HepG2 (cell line): ENCODE measurements around the gene BMPR1B. TPM values are rescaled to one million over a fixed set of nuclear protein-coding genes. Genes with fewer than 3 reads are reported as not detected.

Experiments used
- ATAC-seq: fragments of 200-7000 bp; cut with Tn5 transposase; 3 replicates; pipeline ENCODE4 v1.9.1; 2020; ENCODE audit warnings: mild to moderate bottlenecking, moderate library complexity
- BruUV-seq: library from RNA; stranded (reverse); fragments of 400-500 nt; replicated peaks from 2 replicates; lab custom pipeline; 2021; lab: Mats Ljungman, UMichigan
- CTCF ChIA-PET: fragments of 300-600 bp; formaldehyde crosslinking; extraction: SDS; loops from one replicate; lab custom pipeline; 2021; ENCODE audit warnings: low total read pairs, inconsistent platforms, low intra/inter-chr PET ratio; lab: Yijun Ruan, JAX
- POLR2A ChIA-PET: fragments of 350-600 bp; sonication (Branson Sonifier 250); formaldehyde crosslinking; loops from one replicate; lab custom pipeline; 2020; ENCODE audit warnings: antibody characterized with exemption, inconsistent platforms; lab: Yijun Ruan, JAX
- DNase-seq: peaks from one replicate; pipeline ENCODE4 v3.0.0-alpha.2; 2015; ENCODE audit warnings: low spot score
- FAIRE-seq: peaks from 3 replicates; lab custom pipeline; 2011; peaks lifted over from hg19 to GRCh38; lab: Jason Lieb, UNC
- H2AFZ ChIP-seq: one replicate; pipeline ENCODE4 v1.6.1; 2011; ENCODE audit warnings: low read length, inconsistent platforms
- H3K27ac ChIP-seq: fragments of 300-600 bp; 3 replicates; pipeline ENCODE4 v1.8.0; 2011; ENCODE audit warnings: mixed run types, mild to moderate bottlenecking, mixed read lengths, low read length, inconsistent platforms; ENCODE audit not compliant: insufficient read depth; ENCODE audit errors: extremely low read length
- H3K27me3 ChIP-seq, 2 experiments: fragments of 200-600 bp in 1 of 2; 2 replicates in 1 of 2; 3 replicates in 1 of 2; pipeline versions ENCODE4 v1.6.0 to v1.8.0; 2011; ENCODE audit warnings: low read length in 2 of 2, mild to moderate bottlenecking in 2 of 2, moderate library complexity in 2 of 2, inconsistent platforms in 1 of 2; ENCODE audit not compliant: insufficient read depth in 2 of 2, control insufficient read depth in 1 of 2
- H3K36me3 ChIP-seq, 2 experiments: fragments of 200-600 bp in 1 of 2; replicated peaks in 1 of 2; 2 replicates in 1 of 2; 3 replicates in 1 of 2; pipeline versions ENCODE4 v1.5.1 to v1.8.0; 2011; ENCODE audit warnings: low read length in 2 of 2, inconsistent platforms in 1 of 2; ENCODE audit not compliant: insufficient read depth in 2 of 2, control insufficient read depth in 1 of 2
- H3K4me1 ChIP-seq: 2 replicates; pipeline ENCODE4 v1.5.1; 2012; ENCODE audit warnings: low read length, inconsistent platforms; ENCODE audit not compliant: insufficient read depth
- H3K4me2 ChIP-seq: 2 replicates; pipeline ENCODE4 v1.6.0; 2011; ENCODE audit warnings: low read depth, low read length, inconsistent platforms
- H3K4me3 ChIP-seq, 3 experiments: fragments of 200-600 bp in 1 of 3; sonication (generic), shearing (Covaris generic) in 1 of 3; replicated peaks in 1 of 3; 2 replicates each; pipeline ENCODE4 v1.5.1; 2011 to 2016; ENCODE audit warnings: low read length in 3 of 3, inconsistent platforms in 2 of 3, low read depth in 2 of 3, mild to moderate bottlenecking in 2 of 3, control low read depth in 1 of 3, mixed read lengths in 1 of 3; ENCODE audit not compliant: insufficient read depth in 1 of 3
- H3K79me2 ChIP-seq: one replicate; pipeline ENCODE4 v1.6.1; 2011; ENCODE audit warnings: low read length, inconsistent platforms; ENCODE audit not compliant: insufficient read depth
- H3K9ac ChIP-seq: 2 replicates; pipeline ENCODE4 v1.6.0; 2011; ENCODE audit warnings: mild to moderate bottlenecking, low read depth, low read length, inconsistent platforms; ENCODE audit not compliant: insufficient read depth
- H3K9me3 ChIP-seq: 2 replicates; pipeline ENCODE4 v1.5.1; 2012; ENCODE audit warnings: mild to moderate bottlenecking, low read length
- H4K20me1 ChIP-seq: 2 replicates; pipeline ENCODE4 v1.6.0; 2011; ENCODE audit warnings: inconsistent platforms, mild to moderate bottlenecking, low read length, moderate library complexity; ENCODE audit not compliant: insufficient read depth
- AHR ChIP-seq: IDR thresholded peaks from 2 replicates; pipeline ENCODE4 v1.6.1; 2018; ENCODE audit warnings: missing genetic modification reagents, missing compliant biosample characterization
- GPN1 ChIP-seq: sonication (generic); formaldehyde crosslinking; IDR thresholded peaks from 2 replicates; pipeline ENCODE4 v1.5.1; 2020; ENCODE audit warnings: missing genetic modification reagents, borderline replicate concordance
- HNF1B ChIP-seq: sonication (generic); formaldehyde crosslinking; IDR thresholded peaks from 2 replicates; pipeline ENCODE4 v1.5.1; 2020; ENCODE audit warnings: mild to moderate bottlenecking, moderate library complexity, missing genetic modification reagents
- HNRNPH1 ChIP-seq: fragments of 200-400 bp; formaldehyde crosslinking; optimal IDR thresholded peaks from 2 replicates; pipeline ENCODE3; 2017; ENCODE audit warnings: mild to moderate bottlenecking, low read depth, low read length
- HNRNPUL1 ChIP-seq: fragments of 200-400 bp; formaldehyde crosslinking; IDR thresholded peaks from 2 replicates; pipeline ENCODE4 v1.6.1; 2017; ENCODE audit warnings: low read depth, mild to moderate bottlenecking, low read length, moderate library complexity
- HOXA9 ChIP-seq: sonication (generic); formaldehyde crosslinking; IDR thresholded peaks from 2 replicates; pipeline ENCODE4 v1.8.1; 2022; ENCODE audit warnings: missing genetic modification reagents, mild to moderate bottlenecking, moderate library complexity, borderline replicate concordance
- IRF2 ChIP-seq: IDR thresholded peaks from 2 replicates; pipeline ENCODE4 v1.6.1; 2018; ENCODE audit warnings: missing genetic modification reagents, missing compliant biosample characterization
- NR2F6 ChIP-seq, 2 experiments: IDR thresholded peaks; 2 replicates each; pipeline ENCODE4 v1.6.1; 2016; ENCODE audit warnings: antibody characterized with exemption in 1 of 2, mild to moderate bottlenecking in 1 of 2
- PCBP1 ChIP-seq: fragments of 200-400 bp; formaldehyde crosslinking; IDR thresholded peaks from 2 replicates; pipeline ENCODE4 v1.6.1; 2017; ENCODE audit warnings: mild to moderate bottlenecking, low read depth, low read length, borderline replicate concordance
- SNAI1 ChIP-seq: sonication (generic); formaldehyde crosslinking; IDR thresholded peaks from 2 replicates; pipeline ENCODE4 v1.5.0; 2020; ENCODE audit warnings: mild to moderate bottlenecking, missing genetic modification reagents, borderline replicate concordance
- TRIM24 ChIP-seq: sonication (generic); formaldehyde crosslinking; IDR thresholded peaks from 2 replicates; pipeline ENCODE4 v1.8.0; 2022; ENCODE audit warnings: mild to moderate bottlenecking, missing genetic modification reagents
- ZNF10 ChIP-seq: sonication (generic); formaldehyde crosslinking; IDR thresholded peaks from 2 replicates; pipeline ENCODE4 v1.4.0; 2020; ENCODE audit warnings: mild to moderate bottlenecking, low read depth, missing genetic modification reagents, borderline replicate concordance
- ZNF556 ChIP-seq: sonication (generic); formaldehyde crosslinking; IDR thresholded peaks from 2 replicates; pipeline ENCODE4 v1.4.0; 2020; ENCODE audit warnings: mild to moderate bottlenecking, missing genetic modification reagents, borderline replicate concordance
- ZNF782 ChIP-seq: sonication (generic); formaldehyde crosslinking; IDR thresholded peaks from 2 replicates; pipeline ENCODE4 v1.4.0; 2020; ENCODE audit warnings: missing genetic modification reagents, mild to moderate bottlenecking, borderline replicate concordance
- WGBS: methylation state at CpG from one replicate; pipeline ENCODE4 v1.1.6; 2017; ENCODE audit warnings: low lambda C conversion rate; 5-methylcytosine and 5-hydroxymethylcytosine counted together
- in situ Hi-C: cut with HindIII; loops from 2 replicates; pipeline ENCODE4 v1.10.0; 2017; ENCODE audit warnings: low pct_unique_long_range_greater_than_20kb; ENCODE audit not compliant: extremely low pct_ligation_motif_present
- intact Hi-C: fragments of 100-400 bp; cut with micrococcal nuclease; formaldehyde crosslinking; loops from one replicate; pipeline ENCODE4 v1.10.0; 2022; ENCODE audit not compliant: unreplicated experiment
- polyA plus RNA-seq, 8 experiments: library from polyadenylated mRNA; depleted of rRNA in 3 of 8; stranded (reverse) in 7 of 8; unstranded in 1 of 8; fragments of >200 nt; fragmentation: Illumina TruSeq in 4 of 8; extraction: Trizol in 4 of 8; gene quantifications; 2 replicates each; pipeline versions ENCODE4 v1.2.1 to v1.2.3, GENCODE V29; 2011 to 2016; ENCODE audit warnings: low read depth in 4 of 8, missing spikeins in 1 of 8, mixed read lengths in 1 of 8; ENCODE audit not compliant: insufficient read depth in 1 of 8
- total RNA-seq, 5 experiments: library from RNA; depleted of rRNA; stranded (reverse); fragments of >200 nt; fragmentation: Illumina TruSeq; extraction: Trizol; gene quantifications; 2 replicates each; pipeline ENCODE4 v1.2.3, GENCODE V29; 2016; ENCODE audit warnings: low read depth in 1 of 5
- TF ChIP-seq, protein P1 (sequence below): IDR thresholded peaks from 2 replicates; pipeline ENCODE4 v1.6.1; 2018; ENCODE audit warnings: missing genetic modification reagents, mild to moderate bottlenecking, missing compliant biosample characterization
- TF ChIP-seq, protein P2 (sequence below): sonication (generic); formaldehyde crosslinking; IDR thresholded peaks from 2 replicates; pipeline ENCODE4 v1.9.0; 2021; ENCODE audit warnings: missing genetic modification reagents, borderline replicate concordance
- TF ChIP-seq, protein P3 (sequence below): sonication (generic); formaldehyde crosslinking; IDR thresholded peaks from 2 replicates; pipeline ENCODE4 v1.8.1; 2023; ENCODE audit warnings: missing genetic modification reagents, mild to moderate bottlenecking, borderline replicate concordance

The BMPR1B gene
- total and polyA plus RNA-seq, 2 of the 13 experiments (the other 11 are each of a cell fraction or from before 2014, with no cell fraction given): 0.07 TPM; not detected in 1

DNA sequence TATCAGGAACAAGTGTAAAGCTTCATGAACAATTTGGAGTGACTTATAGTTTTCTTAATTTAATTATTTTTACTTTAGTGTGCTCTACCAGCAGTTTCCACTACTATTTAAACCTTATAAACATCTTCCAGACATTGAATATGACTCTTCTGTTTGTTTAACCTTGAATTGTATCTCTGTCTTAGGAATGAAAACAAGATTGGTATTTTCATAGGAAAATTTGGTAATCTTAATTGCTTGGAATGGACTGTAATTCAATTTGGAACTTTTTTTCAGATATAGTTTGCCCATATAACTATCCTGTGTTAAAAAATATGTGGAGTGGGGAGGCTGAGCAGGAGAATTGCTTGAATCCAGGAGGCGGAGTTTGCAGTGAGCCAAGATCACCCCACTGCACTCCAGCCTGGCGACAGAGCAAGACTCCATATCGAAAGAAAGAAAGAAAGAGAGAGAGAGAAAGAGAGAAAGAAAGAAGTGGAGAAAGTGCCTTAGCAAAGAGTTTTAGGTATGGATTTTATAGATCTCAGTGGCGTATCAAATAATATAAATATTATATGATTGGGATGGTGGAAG, 242.4 kb downstream of the BMPR1B start:
- no peaks in the 10 kb centered on the region for H3K79me2 ChIP-seq
- no peak for FAIRE-seq
- TF ChIP-seq TRIM24 (CRISPR knock-in tag): no peak
- TF ChIP-seq ZNF782 (CRISPR knock-in tag): no peak
- TF ChIP-seq, protein P1, sequence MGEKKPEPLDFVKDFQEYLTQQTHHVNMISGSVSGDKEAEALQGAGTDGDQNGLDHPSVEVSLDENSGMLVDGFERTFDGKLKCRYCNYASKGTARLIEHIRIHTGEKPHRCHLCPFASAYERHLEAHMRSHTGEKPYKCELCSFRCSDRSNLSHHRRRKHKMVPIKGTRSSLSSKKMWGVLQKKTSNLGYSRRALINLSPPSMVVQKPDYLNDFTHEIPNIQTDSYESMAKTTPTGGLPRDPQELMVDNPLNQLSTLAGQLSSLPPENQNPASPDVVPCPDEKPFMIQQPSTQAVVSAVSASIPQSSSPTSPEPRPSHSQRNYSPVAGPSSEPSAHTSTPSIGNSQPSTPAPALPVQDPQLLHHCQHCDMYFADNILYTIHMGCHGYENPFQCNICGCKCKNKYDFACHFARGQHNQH (CRISPR knock-in tag): no peak
- no peak for TF ChIP-seq HNRNPH1
- TF ChIP-seq, protein P2, sequence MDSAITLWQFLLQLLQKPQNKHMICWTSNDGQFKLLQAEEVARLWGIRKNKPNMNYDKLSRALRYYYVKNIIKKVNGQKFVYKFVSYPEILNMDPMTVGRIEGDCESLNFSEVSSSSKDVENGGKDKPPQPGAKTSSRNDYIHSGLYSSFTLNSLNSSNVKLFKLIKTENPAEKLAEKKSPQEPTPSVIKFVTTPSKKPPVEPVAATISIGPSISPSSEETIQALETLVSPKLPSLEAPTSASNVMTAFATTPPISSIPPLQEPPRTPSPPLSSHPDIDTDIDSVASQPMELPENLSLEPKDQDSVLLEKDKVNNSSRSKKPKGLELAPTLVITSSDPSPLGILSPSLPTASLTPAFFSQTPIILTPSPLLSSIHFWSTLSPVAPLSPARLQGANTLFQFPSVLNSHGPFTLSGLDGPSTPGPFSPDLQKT (CRISPR knock-in tag): no peak
- no peak for TF ChIP-seq HOXA9 (CRISPR knock-in tag)
- TF ChIP-seq, protein P3, sequence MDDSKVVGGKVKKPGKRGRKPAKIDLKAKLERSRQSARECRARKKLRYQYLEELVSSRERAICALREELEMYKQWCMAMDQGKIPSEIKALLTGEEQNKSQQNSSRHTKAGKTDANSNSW (CRISPR knock-in tag): no peak
- TF ChIP-seq AHR (CRISPR knock-in tag): no peak
- TF ChIP-seq HNF1B (CRISPR knock-in tag): no peak
- TF ChIP-seq IRF2: no peak
- no peak for TF ChIP-seq HNRNPUL1
- no peak for TF ChIP-seq NR2F6 (IDR thresholded peaks at IDR 0.05)
- TF ChIP-seq NR2F6 (CRISPR knock-in tag; IDR thresholded peaks at IDR 0.05): no peak
- TF ChIP-seq SNAI1 (CRISPR knock-in tag): no peak
- no peak for TF ChIP-seq GPN1
- no peak for TF ChIP-seq ZNF556 (CRISPR knock-in tag)
- TF ChIP-seq ZNF10 (CRISPR knock-in tag): no peak
- no peak for TF ChIP-seq PCBP1
- TF ChIP-seq, all 625 proteins: peak for 0
- WGBS: 29% methylated on average over 4 of the region's 4 CpGs
- in situ Hi-C loops (no loop called here), intact Hi-C loops (no loop called here)
- Histone ChIP-seq H3K9ac (no peak overlapping the region), H3K9me3 (no peaks in the 10 kb centered on the region), H4K20me1 (no peaks in the 10 kb centered on the region), H3K36me3 (no peaks in the 10 kb centered on the region), H2AFZ (no peak overlapping the region), H3K4me3 (no peak overlapping the region), H3K27ac (no peak overlapping the region), H3K27me3 (no peaks in the 10 kb centered on the region; a peak in 1 of 5 replicates), H3K4me1 (no peaks in the 10 kb centered on the region), H3K4me2 (no peak overlapping the region)
- ATAC-seq (no peak), DNase-seq (no peak)
- BruUV-seq: no TSS peak
- ChIA-PET CTCF (no interaction called here), POLR2A (no interaction called here)
